HL-60 (cell line): ENCODE data around the gene AFF3.
"Not testable (repeated sequence)": the region's sequence is repeated elsewhere in the genome, so short reads cannot be mapped to it uniquely, and the experiment has no call there.

Experiments
- DNase-seq, 2 experiments: peaks; one replicate each; pipeline ENCODE4 v3.0.0-alpha.2; 2010 to 2020; ENCODE audit warnings: low read depth in 1 of 2, low spot score in 1 of 2
- H3K27ac ChIP-seq: fragments of 250-450 bp; sonication (Bioruptor Pico); replicated peaks from 2 replicates; pipeline ENCODE4 v1.5.1; 2020; ENCODE audit warnings: mild to moderate bottlenecking, moderate library complexity
- H3K27me3 ChIP-seq: fragments of 250-450 bp; sonication (Bioruptor Pico); 2 replicates; pipeline ENCODE4 v1.5.1; 2021; ENCODE audit warnings: mild to moderate bottlenecking, moderate library complexity; ENCODE audit not compliant: insufficient read depth, poor library complexity, severe bottlenecking
- H3K4me3 ChIP-seq: replicated peaks from 2 replicates; pipeline ENCODE4 v1.5.1; 2011; ENCODE audit warnings: mild to moderate bottlenecking, control low read depth, low read length; ENCODE audit not compliant: insufficient read depth
- GABPA ChIP-seq: IDR thresholded peaks from 2 replicates; pipeline ENCODE4 v1.6.1; 2012; ENCODE audit warnings: low read depth
- POLR2AphosphoS5 ChIP-seq: IDR thresholded peaks from 2 replicates; pipeline ENCODE4 v1.6.1; 2012; ENCODE audit warnings: low read depth
- SPI1 ChIP-seq: IDR thresholded peaks from 2 replicates; pipeline ENCODE4 v1.6.1; 2012; ENCODE audit warnings: low read depth, mild to moderate bottlenecking, borderline replicate concordance
- TF ChIP-seq, protein P1 (sequence below): IDR thresholded peaks from 2 replicates; pipeline ENCODE4 v1.6.1; 2012; ENCODE audit warnings: low read depth; ENCODE audit not compliant: insufficient replicate concordance
- TF ChIP-seq, protein P2 (sequence below): IDR thresholded peaks from one replicate; pipeline ENCODE4 v1.5.1; 2011; ENCODE audit warnings: low read length, control low read depth, inconsistent platforms; ENCODE audit not compliant: insufficient read depth

AFF3 gene

DNA sequence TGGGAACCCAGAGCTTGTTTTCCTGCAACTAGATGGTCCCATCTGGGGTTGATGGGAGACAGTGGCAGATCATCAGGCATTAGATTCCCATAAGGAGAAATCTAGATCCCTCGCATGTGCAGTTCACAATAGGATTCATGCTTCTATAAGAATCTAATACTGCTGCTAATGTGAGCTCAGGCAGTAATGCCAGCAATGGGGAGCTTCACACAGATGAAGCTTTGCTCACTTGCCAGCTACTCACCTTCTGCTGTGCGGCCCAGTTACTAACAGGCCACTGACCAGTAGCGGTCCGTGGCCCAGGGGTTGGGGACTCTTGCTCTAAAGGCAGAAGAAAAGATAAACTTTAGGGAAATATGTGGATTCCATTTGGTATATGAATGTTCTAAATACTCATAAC lies 192.9 kb downstream of the AFF3 start:
- TF ChIP-seq SPI1 (no peak), POLR2AphosphoS5 (no peak), GABPA (no peak)
- TF ChIP-seq, protein P1, sequence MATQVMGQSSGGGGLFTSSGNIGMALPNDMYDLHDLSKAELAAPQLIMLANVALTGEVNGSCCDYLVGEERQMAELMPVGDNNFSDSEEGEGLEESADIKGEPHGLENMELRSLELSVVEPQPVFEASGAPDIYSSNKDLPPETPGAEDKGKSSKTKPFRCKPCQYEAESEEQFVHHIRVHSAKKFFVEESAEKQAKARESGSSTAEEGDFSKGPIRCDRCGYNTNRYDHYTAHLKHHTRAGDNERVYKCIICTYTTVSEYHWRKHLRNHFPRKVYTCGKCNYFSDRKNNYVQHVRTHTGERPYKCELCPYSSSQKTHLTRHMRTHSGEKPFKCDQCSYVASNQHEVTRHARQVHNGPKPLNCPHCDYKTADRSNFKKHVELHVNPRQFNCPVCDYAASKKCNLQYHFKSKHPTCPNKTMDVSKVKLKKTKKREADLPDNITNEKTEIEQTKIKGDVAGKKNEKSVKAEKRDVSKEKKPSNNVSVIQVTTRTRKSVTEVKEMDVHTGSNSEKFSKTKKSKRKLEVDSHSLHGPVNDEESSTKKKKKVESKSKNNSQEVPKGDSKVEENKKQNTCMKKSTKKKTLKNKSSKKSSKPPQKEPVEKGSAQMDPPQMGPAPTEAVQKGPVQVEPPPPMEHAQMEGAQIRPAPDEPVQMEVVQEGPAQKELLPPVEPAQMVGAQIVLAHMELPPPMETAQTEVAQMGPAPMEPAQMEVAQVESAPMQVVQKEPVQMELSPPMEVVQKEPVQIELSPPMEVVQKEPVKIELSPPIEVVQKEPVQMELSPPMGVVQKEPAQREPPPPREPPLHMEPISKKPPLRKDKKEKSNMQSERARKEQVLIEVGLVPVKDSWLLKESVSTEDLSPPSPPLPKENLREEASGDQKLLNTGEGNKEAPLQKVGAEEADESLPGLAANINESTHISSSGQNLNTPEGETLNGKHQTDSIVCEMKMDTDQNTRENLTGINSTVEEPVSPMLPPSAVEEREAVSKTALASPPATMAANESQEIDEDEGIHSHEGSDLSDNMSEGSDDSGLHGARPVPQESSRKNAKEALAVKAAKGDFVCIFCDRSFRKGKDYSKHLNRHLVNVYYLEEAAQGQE: no peak
- TF ChIP-seq, protein P2, sequence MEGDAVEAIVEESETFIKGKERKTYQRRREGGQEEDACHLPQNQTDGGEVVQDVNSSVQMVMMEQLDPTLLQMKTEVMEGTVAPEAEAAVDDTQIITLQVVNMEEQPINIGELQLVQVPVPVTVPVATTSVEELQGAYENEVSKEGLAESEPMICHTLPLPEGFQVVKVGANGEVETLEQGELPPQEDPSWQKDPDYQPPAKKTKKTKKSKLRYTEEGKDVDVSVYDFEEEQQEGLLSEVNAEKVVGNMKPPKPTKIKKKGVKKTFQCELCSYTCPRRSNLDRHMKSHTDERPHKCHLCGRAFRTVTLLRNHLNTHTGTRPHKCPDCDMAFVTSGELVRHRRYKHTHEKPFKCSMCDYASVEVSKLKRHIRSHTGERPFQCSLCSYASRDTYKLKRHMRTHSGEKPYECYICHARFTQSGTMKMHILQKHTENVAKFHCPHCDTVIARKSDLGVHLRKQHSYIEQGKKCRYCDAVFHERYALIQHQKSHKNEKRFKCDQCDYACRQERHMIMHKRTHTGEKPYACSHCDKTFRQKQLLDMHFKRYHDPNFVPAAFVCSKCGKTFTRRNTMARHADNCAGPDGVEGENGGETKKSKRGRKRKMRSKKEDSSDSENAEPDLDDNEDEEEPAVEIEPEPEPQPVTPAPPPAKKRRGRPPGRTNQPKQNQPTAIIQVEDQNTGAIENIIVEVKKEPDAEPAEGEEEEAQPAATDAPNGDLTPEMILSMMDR: no peak
- Histone ChIP-seq H3K4me3 (no peak overlapping the region), H3K27me3 (no peaks in the 10 kb centered on the region), H3K27ac (no peak overlapping the region)
- DNase-seq: no peak

DNA sequence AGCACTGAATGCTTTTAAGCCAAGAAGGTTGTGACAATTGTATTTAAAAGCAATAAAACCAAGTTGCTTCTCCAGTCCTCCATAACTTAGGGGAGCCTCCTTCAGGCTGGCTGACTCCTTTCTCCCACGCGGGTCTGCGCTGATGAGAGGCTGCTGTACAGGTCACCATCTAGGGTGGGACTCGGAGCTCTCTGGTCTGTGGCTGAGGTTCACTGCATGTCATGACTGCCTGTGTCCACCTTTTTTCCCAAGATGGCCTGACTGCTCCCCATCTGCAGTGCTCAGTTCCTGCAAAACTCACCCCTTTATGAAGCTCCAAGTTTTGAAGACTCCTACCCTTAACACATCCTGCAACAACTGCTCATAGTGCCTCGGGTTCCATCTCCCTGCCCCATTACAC lies 194.4 kb downstream of the AFF3 start:
- DNase-seq: no peak
- TF ChIP-seq, protein P1: no peak
- no peak for TF ChIP-seq POLR2AphosphoS5
- TF ChIP-seq, protein P2: no peak
- TF ChIP-seq SPI1: no peak
- TF ChIP-seq GABPA: no peak
- Histone ChIP-seq H3K27ac (no peak overlapping the region), H3K4me3 (no peak overlapping the region), H3K27me3 (no peaks in the 10 kb centered on the region)

DNA sequence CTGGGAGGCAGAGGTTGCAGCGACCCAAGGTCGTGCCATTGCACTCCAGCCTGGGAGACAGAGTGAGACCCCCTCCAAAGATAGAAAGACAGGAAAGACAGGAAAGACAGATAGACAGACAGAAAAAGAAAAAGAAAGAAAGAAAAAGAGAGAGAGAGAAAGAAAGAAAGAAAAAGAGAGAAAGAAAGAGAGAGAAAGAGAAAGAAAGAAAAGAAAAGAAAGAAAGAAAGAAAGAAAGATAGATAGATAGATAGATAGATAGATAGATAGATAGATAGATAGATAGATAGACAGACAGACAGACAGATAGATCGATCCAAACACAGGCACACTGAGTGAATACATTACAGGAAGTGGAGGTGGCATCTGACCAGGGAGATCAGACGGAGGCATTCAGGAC lies 195.0 kb downstream of the AFF3 start:
- not testable (repeated sequence) for H3K27ac ChIP-seq, H3K4me3 ChIP-seq, DNase-seq, H3K27me3 ChIP-seq

DNA sequence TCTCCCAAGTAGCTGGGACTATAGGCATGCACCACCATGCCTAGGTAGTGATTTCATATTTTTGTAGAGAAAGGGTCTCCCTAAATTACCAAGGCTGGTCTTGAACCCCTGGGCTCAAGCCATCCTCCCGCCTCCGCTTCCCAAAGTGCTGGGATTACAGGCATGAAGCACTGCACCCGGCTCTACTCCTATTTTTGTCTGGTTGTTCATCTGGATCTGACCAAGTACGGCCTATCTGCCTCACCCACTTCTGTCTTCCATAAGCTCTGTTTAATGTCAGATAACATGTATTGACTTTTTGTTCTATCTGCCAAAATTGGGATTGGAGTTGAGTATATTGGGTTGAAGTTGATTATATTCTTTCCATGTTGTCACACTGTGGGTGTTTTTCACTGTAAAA lies 198.4 kb downstream of the AFF3 start:
- H3K4me3 ChIP-seq: no peak overlapping the region
- H3K27me3 ChIP-seq: no peaks in the 10 kb centered on the region
- TF ChIP-seq, protein P2: no peak
- TF ChIP-seq GABPA: no peak
- TF ChIP-seq POLR2AphosphoS5: no peak
- TF ChIP-seq SPI1: no peak
- TF ChIP-seq, protein P1: no peak
- no peak for DNase-seq
- no peak overlapping the region for H3K27ac ChIP-seq
